A549 (cell line): ENCODE measurements around the gene ANKFN1. TPM values are rescaled to one million over a fixed set of nuclear protein-coding genes. Genes with fewer than 3 reads are reported as not detected.

Experiments used
- ATAC-seq, 2 experiments: fragments of 200-7000 bp in 1 of 2; fragments of >200 bp in 1 of 2; cut with Nextera tagmentation in 1 of 2; cut with Tn5 transposase in 1 of 2; 3 replicates each; pipeline versions ENCODE4 v1.8.0 to v1.9.1; 2018 to 2020; ENCODE audit warnings: mild to moderate bottlenecking in 1 of 2, moderate library complexity in 1 of 2
- CTCF ChIA-PET: fragments of 300-600 bp; sonication (Branson Sonifier 250); formaldehyde crosslinking; extraction: SDS; loops from one replicate; lab custom pipeline; 2021; ENCODE audit warnings: antibody characterized with exemption, inconsistent platforms; lab: Yijun Ruan, JAX
- POLR2A ChIA-PET: fragments of 350-600 bp; formaldehyde crosslinking; extraction: SDS; loops from one replicate; lab custom pipeline; 2021; ENCODE audit warnings: antibody characterized with exemption, inconsistent platforms; lab: Yijun Ruan, JAX
- DNase-seq, 2 experiments: peaks; one replicate each; pipeline versions ENCODE4 v3.0.0 to v3.0.0-alpha.2; 2011 to 2016; ENCODE audit warnings: low read depth in 1 of 2, low spot score in 1 of 2
- FAIRE-seq: peaks from 2 replicates; lab custom pipeline; 2011; peaks lifted over from hg19 to GRCh38; lab: Jason Lieb, UNC
- H3K27ac ChIP-seq, 2 experiments: fragments of >200 bp; sonication (Bioruptor Twin); formaldehyde crosslinking; 3 replicates each; pipeline ENCODE4 v1.5.1; 2016 to 2017
- H3K4me1 ChIP-seq: fragments of >200 bp; sonication (Bioruptor Twin); formaldehyde crosslinking; 3 replicates; pipeline ENCODE4 v1.6.1; 2016
- H3K4me2 ChIP-seq: fragments of >200 bp; sonication (Bioruptor Twin); formaldehyde crosslinking; 3 replicates; pipeline ENCODE4 v1.6.1; 2016
- H3K4me3 ChIP-seq: fragments of >200 bp; sonication (Bioruptor Twin); formaldehyde crosslinking; 3 replicates; pipeline ENCODE4 v1.5.1; 2016
- H3K9me3 ChIP-seq: fragments of >200 bp; sonication (Bioruptor Twin); formaldehyde crosslinking; 3 replicates; pipeline ENCODE4 v1.6.1; 2016
- CBX2 ChIP-seq: fragments of 200-600 bp; sonication (generic); IDR thresholded peaks from 2 replicates; pipeline ENCODE4 v1.6.1; 2016; ENCODE audit warnings: low read depth, mild to moderate bottlenecking, borderline replicate concordance
- ESRRA ChIP-seq: fragments of 150-350 bp; IDR thresholded peaks from 2 replicates; pipeline ENCODE4 v1.6.1; 2014; ENCODE audit warnings: mild to moderate bottlenecking, low read length, borderline replicate concordance
- FOXS1 ChIP-seq: fragments of 250-450 bp; sonication (Bioruptor Pico); IDR thresholded peaks from 2 replicates; pipeline ENCODE4 v1.5.0; 2020; ENCODE audit warnings: mild to moderate bottlenecking, moderate library complexity
- HDAC2 ChIP-seq: fragments of 200-600 bp; sonication (generic); IDR thresholded peaks from 2 replicates; pipeline ENCODE4 v1.6.1; 2016
- JUN ChIP-seq, 2 experiments: fragments of >200 bp; sonication (Bioruptor Twin); formaldehyde crosslinking; IDR thresholded peaks; 2 replicates in 1 of 2; 3 replicates in 1 of 2; pipeline ENCODE4 v1.6.1; 2016 to 2017
- JUNB ChIP-seq: fragments of >200 bp; sonication (Bioruptor Twin); formaldehyde crosslinking; IDR thresholded peaks from 2 replicates; pipeline ENCODE4 v1.6.1; 2016
- KDM5A ChIP-seq: fragments of 200-600 bp; sonication (generic); IDR thresholded peaks from 2 replicates; pipeline ENCODE4 v1.6.1; 2016; ENCODE audit warnings: antibody characterized with exemption, mild to moderate bottlenecking
- MAFK ChIP-seq: fragments of 450-650 bp; IDR thresholded peaks from 2 replicates; pipeline ENCODE4 v1.6.1; 2014; ENCODE audit not compliant: partially characterized antibody
- RARB ChIP-seq: fragments of 250-450 bp; sonication (Bioruptor Pico); IDR thresholded peaks from 2 replicates; pipeline ENCODE4 v1.8.0; 2021; ENCODE audit warnings: mild to moderate bottlenecking, moderate library complexity
- RCOR1 ChIP-seq: fragments of 150-350 bp; IDR thresholded peaks from 2 replicates; pipeline ENCODE4 v1.6.1; 2014; ENCODE audit warnings: antibody characterized with exemption, low read length, low read depth
- ZFP36 ChIP-seq: fragments of 450-650 bp; IDR thresholded peaks from 2 replicates; pipeline ENCODE4 v1.6.1; 2014; ENCODE audit warnings: borderline replicate concordance; ENCODE audit not compliant: partially characterized antibody
- ZSCAN20 ChIP-seq: fragments of 250-450 bp; sonication (Bioruptor Pico); IDR thresholded peaks from 2 replicates; pipeline ENCODE4 v1.8.0; 2022; ENCODE audit warnings: mild to moderate bottlenecking, moderate library complexity
- WGBS: methylation state at CpG from one replicate; pipeline ENCODE4 v1.1.6; 2017; ENCODE audit errors: missing lambda C conversion rate; 5-methylcytosine and 5-hydroxymethylcytosine counted together
- polyA plus RNA-seq, 4 experiments: library from polyadenylated mRNA; depleted of rRNA in 3 of 4; stranded (reverse); fragments of >200 nt; fragmentation: RNase III in 1 of 4; extraction: RNeasy Plus Mini Kit Qiagen cat#74134 plus additional on column Dnase treatment in 1 of 4; gene quantifications; 2 replicates in 3 of 4; 3 replicates in 1 of 4; pipeline ENCODE4 v1.2.3, GENCODE V29; 2011 to 2017
- TF ChIP-seq, protein P1 (sequence below): fragments of 250-450 bp; sonication (Bioruptor Pico); IDR thresholded peaks from 2 replicates; pipeline ENCODE4 v1.5.0; 2020; ENCODE audit warnings: low read depth, mild to moderate bottlenecking, moderate library complexity
- TF ChIP-seq, protein P2 (sequence below): fragments of 450-650 bp; IDR thresholded peaks from 2 replicates; pipeline ENCODE4 v1.6.1; 2014; ENCODE audit warnings: antibody characterized with exemption
- TF ChIP-seq, protein P3 (sequence below): fragments of >200 bp; sonication (Bioruptor Twin); formaldehyde crosslinking; IDR thresholded peaks from 3 replicates; pipeline ENCODE4 v1.6.1; 2016
- TF ChIP-seq, protein P4 (sequence below): fragments of 250-450 bp; sonication (Bioruptor Pico); IDR thresholded peaks from 2 replicates; pipeline ENCODE4 v1.5.0; 2021; ENCODE audit warnings: mild to moderate bottlenecking, moderate library complexity, borderline replicate concordance

The ANKFN1 gene
- polyA plus RNA-seq, 2 of the 4 experiments (the other 2 are of a cell fraction) = 0.37 TPM; not detected in 1

DNA sequence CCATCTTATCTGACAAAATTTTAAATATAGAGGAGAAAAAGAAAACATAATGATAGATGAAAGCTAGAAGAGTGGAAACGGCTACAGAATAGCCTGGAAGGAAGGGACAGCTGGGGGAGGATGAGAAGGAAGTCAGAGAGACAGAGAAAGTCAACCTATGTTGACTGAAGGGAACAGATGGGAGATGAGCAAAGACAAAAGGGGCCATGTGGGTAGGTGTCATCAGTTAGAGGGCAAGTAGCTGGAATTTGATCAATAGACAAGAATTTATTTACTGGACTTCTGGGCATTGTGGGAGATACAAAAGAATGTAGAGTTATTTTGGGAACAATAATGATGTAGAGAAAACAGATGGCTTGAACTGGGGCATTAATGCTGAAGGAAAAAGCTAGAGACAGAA, 194.4 kb downstream of the ANKFN1 start:
- CTCF ChIA-PET = interaction anchor here (0.8 kb wide), 1 partner anchor 11 kb away, joined by 3 read pairs; no protein-coding TSS in a partner anchor
- TF ChIP-seq JUN (IDR thresholded peaks at IDR 0.05) (no peak), KDM5A (no peak)
- Histone ChIP-seq H3K27ac (no peak overlapping the region), H3K4me3 (no peak overlapping the region), H3K4me1 (no peaks in the 10 kb centered on the region), H3K9me3 (peaks cover 3% of the 10 kb centered on the region; the same call in 2 of the 3 replicates), H3K4me2 (no peak overlapping the region)
- POLR2A ChIA-PET = no interaction called here
- no peak for ATAC-seq
- no peak for FAIRE-seq
- 0% methylated on average over 1 of the region's 1 CpG for WGBS
- no peak for DNase-seq

DNA sequence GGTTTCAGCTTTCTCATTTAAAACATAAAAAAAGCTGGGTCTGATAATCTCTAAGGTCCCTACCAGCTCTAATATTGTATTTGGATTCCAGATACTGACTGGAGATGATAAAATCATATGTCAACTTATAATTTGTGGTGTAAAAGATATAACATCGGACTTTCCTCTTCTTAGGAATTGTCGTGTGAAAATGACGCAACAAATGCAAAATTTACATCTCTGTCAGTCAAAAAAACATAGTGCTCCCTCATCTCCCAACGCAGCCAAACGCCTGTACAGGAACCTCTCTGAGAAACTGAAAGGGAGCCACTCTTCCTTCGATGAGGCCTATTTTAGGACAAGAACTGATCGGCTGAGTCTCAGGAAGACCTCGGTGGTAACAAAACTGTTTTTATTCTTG, 197.3 kb downstream of the ANKFN1 start:
- Histone ChIP-seq H3K27ac (no peak overlapping the region), H3K4me3 (no peak overlapping the region), H3K4me1 (no peaks in the 10 kb centered on the region), H3K9me3 (peaks cover 3% of the 10 kb centered on the region; the same call in 2 of the 3 replicates), H3K4me2 (no peak overlapping the region)
- no peak for TF ChIP-seq JUNB
- TF ChIP-seq MAFK = no peak
- no peak for TF ChIP-seq FOXS1
- TF ChIP-seq, protein P1, sequence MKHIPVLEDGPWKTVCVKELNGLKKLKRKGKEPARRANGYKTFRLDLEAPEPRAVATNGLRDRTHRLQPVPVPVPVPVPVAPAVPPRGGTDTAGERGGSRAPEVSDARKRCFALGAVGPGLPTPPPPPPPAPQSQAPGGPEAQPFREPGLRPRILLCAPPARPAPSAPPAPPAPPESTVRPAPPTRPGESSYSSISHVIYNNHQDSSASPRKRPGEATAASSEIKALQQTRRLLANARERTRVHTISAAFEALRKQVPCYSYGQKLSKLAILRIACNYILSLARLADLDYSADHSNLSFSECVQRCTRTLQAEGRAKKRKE (CRISPR knock-in tag) = no peak
- no peak for TF ChIP-seq ESRRA
- TF ChIP-seq RARB (CRISPR knock-in tag) = no peak
- TF ChIP-seq ZFP36 = no peak
- no peak for TF ChIP-seq ZSCAN20 (CRISPR knock-in tag)
- TF ChIP-seq, protein P2, sequence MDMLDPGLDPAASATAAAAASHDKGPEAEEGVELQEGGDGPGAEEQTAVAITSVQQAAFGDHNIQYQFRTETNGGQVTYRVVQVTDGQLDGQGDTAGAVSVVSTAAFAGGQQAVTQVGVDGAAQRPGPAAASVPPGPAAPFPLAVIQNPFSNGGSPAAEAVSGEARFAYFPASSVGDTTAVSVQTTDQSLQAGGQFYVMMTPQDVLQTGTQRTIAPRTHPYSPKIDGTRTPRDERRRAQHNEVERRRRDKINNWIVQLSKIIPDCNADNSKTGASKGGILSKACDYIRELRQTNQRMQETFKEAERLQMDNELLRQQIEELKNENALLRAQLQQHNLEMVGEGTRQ = no peak
- no peak for TF ChIP-seq CBX2
- TF ChIP-seq, protein P3, sequence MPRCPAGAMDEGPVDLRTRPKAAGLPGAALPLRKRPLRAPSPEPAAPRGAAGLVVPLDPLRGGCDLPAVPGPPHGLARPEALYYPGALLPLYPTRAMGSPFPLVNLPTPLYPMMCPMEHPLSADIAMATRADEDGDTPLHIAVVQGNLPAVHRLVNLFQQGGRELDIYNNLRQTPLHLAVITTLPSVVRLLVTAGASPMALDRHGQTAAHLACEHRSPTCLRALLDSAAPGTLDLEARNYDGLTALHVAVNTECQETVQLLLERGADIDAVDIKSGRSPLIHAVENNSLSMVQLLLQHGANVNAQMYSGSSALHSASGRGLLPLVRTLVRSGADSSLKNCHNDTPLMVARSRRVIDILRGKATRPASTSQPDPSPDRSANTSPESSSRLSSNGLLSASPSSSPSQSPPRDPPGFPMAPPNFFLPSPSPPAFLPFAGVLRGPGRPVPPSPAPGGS = no peak
- ChIA-PET POLR2A (no interaction called here), CTCF (no interaction called here)
- 39% methylated on average over 8 of the region's 8 CpGs for WGBS
- FAIRE-seq (no peak), ATAC-seq (no peak), DNase-seq (no peak)

DNA sequence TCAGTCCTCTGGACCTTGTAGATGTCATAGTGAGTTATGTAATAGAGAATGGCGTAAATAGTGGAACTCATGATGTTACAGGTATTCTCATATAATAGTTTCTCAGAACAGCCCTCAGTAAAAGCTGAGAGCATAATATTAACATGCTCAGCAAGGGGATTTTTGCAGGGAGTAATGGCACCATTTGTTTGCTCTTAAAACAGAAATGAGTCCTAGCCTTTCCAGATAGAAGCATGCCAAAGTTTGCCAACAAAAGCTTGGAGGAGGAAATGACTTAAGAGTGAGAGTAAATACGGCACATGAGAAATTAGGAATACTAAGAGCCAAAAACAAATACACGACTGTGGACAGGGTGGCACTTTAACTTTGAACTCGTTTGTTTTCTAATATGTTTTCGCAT, 198.4 kb downstream of the ANKFN1 start:
- no peak overlapping the region for H3K4me2 ChIP-seq
- ATAC-seq (no peak), DNase-seq (no peak), FAIRE-seq (no peak)
- 18% methylated on average over 5 of the region's 5 CpGs for WGBS
- TF ChIP-seq RARB (CRISPR knock-in tag) = no peak
- TF ChIP-seq, protein P4, sequence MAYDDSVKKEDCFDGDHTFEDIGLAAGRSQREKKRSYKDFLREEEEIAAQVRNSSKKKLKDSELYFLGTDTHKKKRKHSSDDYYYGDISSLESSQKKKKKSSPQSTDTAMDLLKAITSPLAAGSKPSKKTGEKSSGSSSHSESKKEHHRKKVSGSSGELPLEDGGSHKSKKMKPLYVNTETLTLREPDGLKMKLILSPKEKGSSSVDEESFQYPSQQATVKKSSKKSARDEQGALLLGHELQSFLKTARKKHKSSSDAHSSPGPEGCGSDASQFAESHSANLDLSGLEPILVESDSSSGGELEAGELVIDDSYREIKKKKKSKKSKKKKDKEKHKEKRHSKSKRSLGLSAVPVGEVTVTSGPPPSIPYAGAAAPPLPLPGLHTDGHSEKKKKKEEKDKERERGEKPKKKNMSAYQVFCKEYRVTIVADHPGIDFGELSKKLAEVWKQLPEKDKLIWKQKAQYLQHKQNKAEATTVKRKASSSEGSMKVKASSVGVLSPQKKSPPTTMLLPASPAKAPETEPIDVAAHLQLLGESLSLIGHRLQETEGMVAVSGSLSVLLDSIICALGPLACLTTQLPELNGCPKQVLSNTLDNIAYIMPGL (CRISPR knock-in tag) = no peak
- TF ChIP-seq RCOR1 = no peak
- TF ChIP-seq HDAC2 = no peak
- H3K4me1 ChIP-seq = no peaks in the 10 kb centered on the region
- ChIA-PET CTCF (interaction anchor here (0.6 kb wide), 1 partner anchor 1541 kb away, joined by 3 read pairs; no protein-coding TSS in a partner anchor), POLR2A (no interaction called here)
- no peak overlapping the region for H3K4me3 ChIP-seq
- no peaks in the 10 kb centered on the region; the same call in 2 of the 3 replicates for H3K9me3 ChIP-seq
- H3K27ac ChIP-seq = no peak overlapping the region
